Measurements from ENCODE around the gene CEP164.
"Not testable (repeated sequence)": the region's sequence is repeated elsewhere in the genome, so short reads cannot be mapped to it uniquely, and the experiment has no call there.

Gene CEP164

GRCh38 chr11:117318738-117319137, 8.9 kb upstream of the CEP164 start:
- ChIA-PET CTCF (interaction anchor here (0.7 to 1.5 kb wide), 2 partner anchors 8 to 734 kb away, joined by 3 to 4 read pairs; no protein-coding TSS in a partner anchor), POLR2A (interaction anchor here (1.2 kb wide), 1 partner anchor 9 kb away, joined by 3 read pairs; the partner anchor contains the start of gene CEP164)
- Histone ChIP-seq H3K27ac (ENCODE audit: extremely low read depth, low read depth, low read length) (no peak overlapping the region), H3K36me3 (ENCODE audit: control insufficient read depth in 2 of 2, insufficient read depth in 1 of 2, low read length in 2 of 2) (peaks cover 0 to 7% of the 10 kb centered on the region in 2 experiments; a peak in 1 of 3 replicates), H3K4me1 (ENCODE audit: control insufficient read depth, insufficient read depth, low read length) (peaks cover 8% of the 10 kb centered on the region; the same call in 1 of the 2 replicates), H3K4me3 (ENCODE audit: low read depth, low read length) (no peak overlapping the region), H3K9me3 (ENCODE audit: control insufficient read depth, insufficient read depth, low read depth, low read length) (no peaks in the 10 kb centered on the region)
- TF ChIP-seq ZBTB17 (tag by site-specific recombination; IDR thresholded peaks at IDR 0.05) (0 out of 2 replicates have a peak, but pooled peaks have one; percentile 3), MYNN (tag by site-specific recombination; IDR thresholded peaks at IDR 0.05; ENCODE audit: borderline replicate concordance) (no peak)

GRCh38 chr11:117319214-117319840, 8.3 kb upstream of the CEP164 start:
- ChIA-PET CTCF (interaction anchor here (0.7 to 1.5 kb wide), 2 partner anchors 8 to 733 kb away, joined by 3 to 4 read pairs; no protein-coding TSS in a partner anchor), POLR2A (interaction anchor here (1.2 kb wide), 1 partner anchor 8 kb away, joined by 3 read pairs; the partner anchor contains the start of gene CEP164)
- Histone ChIP-seq H3K9me3 (ENCODE audit: control insufficient read depth, insufficient read depth, low read depth, low read length) (no peaks in the 10 kb centered on the region), H3K27ac (ENCODE audit: extremely low read depth, low read depth, low read length) (no peak overlapping the region), H3K4me3 (ENCODE audit: low read depth, low read length) (no peak overlapping the region), H3K4me1 (ENCODE audit: control insufficient read depth, insufficient read depth, low read length) (peaks cover 8% of the 10 kb centered on the region; the same call in 1 of the 2 replicates), H3K36me3 (ENCODE audit: control insufficient read depth in 2 of 2, insufficient read depth in 1 of 2, low read length in 2 of 2) (peaks cover 0 to 1% of the 10 kb centered on the region in 2 experiments; a peak in 1 of 3 replicates)
- no peak for TF ChIP-seq ZFP41 (tag by site-specific recombination; IDR thresholded peaks at IDR 0.05; ENCODE audit: borderline replicate concordance)
- no peak for TF ChIP-seq OSR2 (tag by site-specific recombination; IDR thresholded peaks at IDR 0.05)
- TF ChIP-seq TRIM28 (IDR thresholded peaks at IDR 0.05; ENCODE audit: borderline replicate concordance, low read length): no peak
- no peak for TF ChIP-seq ZNF2 (tag by site-specific recombination; IDR thresholded peaks at IDR 0.05)
- no peak for TF ChIP-seq ZNF473 (tag by site-specific recombination; IDR thresholded peaks at IDR 0.05)
- TF ChIP-seq ZNF776 (tag by site-specific recombination; IDR thresholded peaks at IDR 0.05; ENCODE audit: borderline replicate concordance): no peak
- no peak for TF ChIP-seq ZNF639 (tag by site-specific recombination; IDR thresholded peaks at IDR 0.05)
- no peak for TF ChIP-seq ZNF488 (tag by site-specific recombination; IDR thresholded peaks at IDR 0.05)
- TF ChIP-seq ZNF561 (tag by site-specific recombination; IDR thresholded peaks at IDR 0.05; ENCODE audit: borderline replicate concordance): no peak
- TF ChIP-seq ZNF837 (tag by site-specific recombination; IDR thresholded peaks at IDR 0.05): no peak
- TF ChIP-seq ZNF791 (tag by site-specific recombination; IDR thresholded peaks at IDR 0.05): no peak
- TF ChIP-seq ZNF324 (tag by site-specific recombination; IDR thresholded peaks at IDR 0.05): no peak
- TF ChIP-seq KLF8 (tag by site-specific recombination; IDR thresholded peaks at IDR 0.05): no peak

GRCh38 chr11:117327255-117327566, 443 bp upstream of the CEP164 start:
- ChIA-PET CTCF (interaction anchor here (0.7 to 1.2 kb wide), 2 partner anchors 99 to 756 kb away, joined by 3 to 6 read pairs; no protein-coding TSS in a partner anchor), POLR2A (interaction anchor here (0.6 to 1.8 kb wide), 6 partner anchors 8 to 96 kb away, joined by 3 to 19 read pairs (median 4); partner anchors contain the start of gene BACE1)
- not testable (repeated sequence) for H3K27ac ChIP-seq (ENCODE audit: extremely low read depth, low read depth, low read length); H3K9me3 ChIP-seq (ENCODE audit: control insufficient read depth, insufficient read depth, low read depth, low read length); H3K4me1 ChIP-seq (ENCODE audit: control insufficient read depth, insufficient read depth, low read length); H3K36me3 ChIP-seq (ENCODE audit: control insufficient read depth in 2 of 2, insufficient read depth in 1 of 2, low read length in 2 of 2)
- peak; percentile 62; the same call in 1 of the 2 replicates for TF ChIP-seq ZNF362 (tag by site-specific recombination; IDR thresholded peaks at IDR 0.05)
- peak; percentile 41; the same call in 1 of the 2 replicates for TF ChIP-seq BCL11B (tag by site-specific recombination; IDR thresholded peaks at IDR 0.05; ENCODE audit: low read depth)
- H3K4me3 ChIP-seq (ENCODE audit: low read depth, low read length): peak overlapping the region; percentile 59

Data from HEK293 (cell line).